HG02798 (cell line): Measurements from ENCODE around the gene MYO10.

Experiments
- ATAC-seq: cut with Tn5 transposase; IDR thresholded peaks from one replicate; pipeline ENCODE4 v1.9.1; 2021; ENCODE audit warnings: mild to moderate bottlenecking; ENCODE audit not compliant: unreplicated experiment, poor library complexity

The MYO10 gene

DNA sequence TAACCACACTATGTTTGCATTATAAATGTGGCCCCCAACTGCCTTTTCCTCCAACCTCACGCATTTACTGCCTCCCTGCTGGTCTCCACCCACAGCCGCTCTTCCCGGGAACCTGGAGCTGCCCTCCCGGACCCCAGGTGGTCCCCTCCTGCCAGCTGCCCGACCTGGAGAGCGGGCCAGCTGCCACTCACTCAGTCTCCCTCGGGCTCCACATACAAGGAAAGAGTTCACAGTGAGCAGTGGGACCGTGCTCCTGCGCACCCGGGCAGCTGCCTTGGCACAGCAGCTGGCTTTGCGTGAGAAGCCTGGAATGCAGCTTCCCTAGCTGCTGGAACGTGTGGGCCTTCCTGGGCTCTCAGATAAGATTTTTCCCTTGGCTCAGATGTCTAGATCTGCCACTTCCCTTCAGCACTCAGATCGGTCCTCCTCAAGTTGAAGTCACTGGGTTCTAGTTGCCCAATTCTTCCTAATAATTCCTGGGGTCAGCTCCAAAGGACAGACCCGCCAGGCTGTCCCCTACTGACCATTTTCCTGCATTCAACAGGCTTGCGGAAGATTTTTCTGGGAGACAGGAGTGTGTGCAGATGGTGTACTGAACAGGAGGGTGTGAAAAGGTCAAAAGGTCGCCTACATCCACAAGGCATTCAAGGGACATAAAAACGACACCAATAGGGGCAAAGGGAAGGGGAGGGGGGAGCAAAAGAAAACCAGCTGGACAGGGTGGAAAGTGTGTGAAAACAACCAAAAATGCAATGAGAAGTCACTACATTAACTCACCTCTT is 69.1 kb downstream of the MYO10 start:
- no peak for ATAC-seq

GRCh38 chr5:16866273-16866672 is 69.8 kb downstream of the MYO10 start:
- ATAC-seq: no peak

DNA sequence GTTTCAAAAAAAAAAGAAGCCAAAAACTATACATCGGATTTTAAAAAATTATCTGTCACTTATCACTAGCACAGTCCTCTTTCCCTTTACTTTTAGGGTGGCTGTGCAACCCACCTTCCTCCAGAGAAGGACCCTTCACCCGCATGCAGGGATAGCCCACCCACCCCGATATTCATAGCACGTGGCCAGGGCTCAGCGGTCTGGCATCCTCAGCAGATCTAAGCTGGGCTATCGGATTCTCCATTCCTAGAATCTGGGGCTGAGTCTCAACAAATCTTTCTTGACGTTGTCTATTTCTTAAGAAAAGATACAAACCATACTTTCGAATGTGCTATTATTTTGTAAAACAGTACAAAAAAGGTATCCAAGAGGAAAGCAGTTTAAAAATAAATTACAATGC is 70.9 kb downstream of the MYO10 start:
- ATAC-seq: no peak

- ATAC-seq: no peak
These were observed 71.4 kb downstream of the MYO10 start for GRCh38 chr5:16864631-16865131.

GRCh38 chr5:16863469-16863946 is 72.6 kb downstream of the MYO10 start:
- ATAC-seq: no peak

DNA sequence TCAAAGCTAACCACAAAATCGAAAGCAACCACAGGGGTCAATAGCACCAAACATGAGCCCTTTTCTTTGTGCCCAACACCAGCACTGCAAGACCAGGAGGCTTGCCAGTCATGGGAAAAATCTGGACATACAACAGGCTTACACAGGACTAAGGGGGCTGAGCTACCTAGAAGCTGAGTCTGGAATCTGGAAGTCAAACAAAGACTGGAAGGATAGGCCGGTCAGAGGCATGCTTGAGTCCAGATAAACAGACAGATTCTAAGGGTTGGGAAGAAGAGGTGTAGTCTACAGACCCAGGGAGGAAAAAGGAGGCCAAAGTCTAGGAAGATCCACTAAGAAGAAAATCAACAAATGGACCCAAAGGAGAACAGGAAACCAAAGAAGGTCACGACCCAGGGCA is 73.3 kb downstream of the MYO10 start:
- ATAC-seq: no peak

DNA sequence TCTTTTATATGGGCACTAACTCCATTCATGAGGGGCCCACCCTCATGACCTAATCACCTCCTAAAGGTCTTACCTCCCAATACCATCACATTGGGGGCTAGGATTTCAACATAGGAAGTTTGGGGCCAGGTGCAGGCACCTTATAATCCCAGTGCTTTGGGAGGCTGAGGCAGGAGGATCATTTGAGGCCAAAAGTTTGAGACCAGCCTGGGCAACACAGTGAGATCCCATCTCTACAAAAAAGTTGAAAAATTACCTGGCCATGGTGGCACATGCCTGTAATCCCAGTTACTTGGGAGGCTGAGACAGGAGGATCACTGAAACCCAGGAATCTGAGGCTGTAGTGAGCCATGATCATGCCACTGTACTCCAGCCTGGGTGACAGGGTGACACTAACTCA is 76.7 kb downstream of the MYO10 start:
- no peak for ATAC-seq

GRCh38 chr5:16858151-16858550 is 77.9 kb downstream of the MYO10 start:
- no peak for ATAC-seq

DNA sequence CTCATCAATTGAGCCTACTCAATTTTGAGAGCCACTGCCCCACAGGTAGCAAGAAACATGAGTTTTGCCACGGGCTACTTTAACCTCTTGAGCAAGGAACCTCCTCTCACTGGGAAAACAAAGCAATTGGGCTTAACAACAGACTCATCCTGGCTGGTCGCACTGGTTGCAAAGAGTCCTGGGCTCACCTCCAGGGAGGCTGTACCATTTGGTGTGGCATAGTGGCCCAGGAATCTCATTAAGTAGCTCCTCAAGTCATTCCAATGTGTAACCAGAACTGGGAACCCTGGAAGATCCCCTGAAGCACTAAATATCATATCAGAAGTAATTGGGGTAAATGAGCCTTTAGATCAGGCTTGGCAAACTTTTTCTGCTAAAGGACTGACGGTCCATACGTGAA is 78.5 kb downstream of the MYO10 start:
- no peak for ATAC-seq

DNA sequence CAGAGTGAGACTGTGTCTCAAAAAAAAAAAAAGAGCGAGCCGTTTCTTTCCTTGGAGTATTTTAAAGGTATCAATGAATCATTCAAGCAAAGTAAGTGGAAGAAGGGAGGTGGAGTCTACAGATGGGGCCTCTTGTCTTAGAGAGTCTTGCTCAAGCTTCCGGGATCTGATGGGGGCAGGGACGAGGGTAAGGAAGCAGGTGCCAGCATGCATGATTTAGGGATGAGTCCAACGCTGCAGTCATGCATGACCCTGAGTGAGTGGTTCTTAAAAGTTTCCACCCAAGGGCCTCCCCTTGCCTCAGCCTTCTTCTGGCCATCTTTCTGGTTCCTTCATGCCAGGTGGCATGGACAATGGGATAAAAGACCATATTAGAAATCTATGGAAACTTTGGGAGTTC is 79.6 kb downstream of the MYO10 start:
- ATAC-seq: no peak

GRCh38 chr5:16855898-16856297 is 80.2 kb downstream of the MYO10 start:
- ATAC-seq: no peak

DNA sequence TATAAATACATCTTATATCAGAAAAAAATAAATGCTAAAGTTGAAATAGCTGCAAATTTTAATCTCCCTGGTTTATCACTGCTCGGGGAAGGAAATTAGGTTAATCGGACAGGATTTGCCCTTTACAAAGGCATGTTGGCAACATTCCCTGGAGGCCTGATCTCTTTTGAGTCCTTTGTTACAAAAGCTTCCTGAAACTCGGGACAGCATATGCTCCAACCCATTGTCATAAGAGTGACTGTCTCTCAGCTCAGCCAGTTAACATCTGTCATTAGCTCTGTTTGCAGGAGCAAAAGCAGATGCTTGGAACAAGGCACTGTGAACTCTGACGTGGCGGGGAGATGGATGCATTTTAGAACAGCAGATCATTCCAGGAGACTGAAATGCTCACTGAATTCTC is 80.6 kb downstream of the MYO10 start:
- no peak for ATAC-seq

DNA sequence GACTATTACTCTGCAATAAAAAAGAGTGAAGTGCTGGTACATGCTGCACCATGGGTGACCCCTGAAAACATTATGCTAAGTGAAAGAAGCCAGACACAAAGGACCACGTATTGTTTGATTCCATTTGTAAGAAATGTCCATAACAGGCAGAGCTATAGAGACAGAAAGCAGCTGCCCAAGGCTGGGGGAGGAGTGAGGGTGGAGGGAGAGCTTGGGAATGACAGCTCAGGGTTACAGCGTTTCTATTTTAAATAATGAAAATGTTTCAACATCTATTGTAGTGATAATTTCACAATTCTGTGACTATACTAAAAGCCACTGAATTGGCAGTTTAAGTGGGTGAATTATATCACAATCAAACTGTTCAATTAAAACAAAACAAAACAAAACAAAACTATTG is 81.7 kb downstream of the MYO10 start:
- no peak for ATAC-seq

DNA sequence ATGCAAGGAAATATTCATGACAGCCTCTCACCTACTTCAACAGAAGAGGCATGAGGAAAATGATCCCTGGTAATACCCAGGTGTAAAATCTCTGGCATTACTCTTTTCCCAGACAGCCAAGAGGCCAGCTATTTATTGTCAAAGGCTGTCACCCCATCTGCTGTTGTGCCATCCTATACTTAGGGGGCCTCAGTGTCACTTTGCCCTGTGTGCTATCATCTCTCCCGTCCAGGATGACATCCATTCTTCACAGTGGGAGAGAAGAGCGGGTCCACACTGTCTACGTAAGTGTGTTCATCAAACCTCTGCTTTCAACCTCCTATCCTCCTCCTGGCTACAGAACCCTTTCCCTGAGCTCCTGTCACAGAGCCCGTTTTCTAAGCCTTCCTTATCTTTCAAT is 82.6 kb downstream of the MYO10 start:
- ATAC-seq: no peak

- no peak for ATAC-seq
These were observed 83.7 kb downstream of the MYO10 start for GRCh38 chr5:16852251-16853005.

GRCh38 chr5:16849775-16850174 is 86.3 kb downstream of the MYO10 start:
- no peak for ATAC-seq

GRCh38 chr5:16849181-16849580 is 86.9 kb downstream of the MYO10 start:
- no peak for ATAC-seq

GRCh38 chr5:16844952-16845351 is 91.1 kb downstream of the MYO10 start:
- no peak for ATAC-seq

- ATAC-seq: no peak
These were observed 93.2 kb downstream of the MYO10 start for GRCh38 chr5:16842896-16843295.

DNA sequence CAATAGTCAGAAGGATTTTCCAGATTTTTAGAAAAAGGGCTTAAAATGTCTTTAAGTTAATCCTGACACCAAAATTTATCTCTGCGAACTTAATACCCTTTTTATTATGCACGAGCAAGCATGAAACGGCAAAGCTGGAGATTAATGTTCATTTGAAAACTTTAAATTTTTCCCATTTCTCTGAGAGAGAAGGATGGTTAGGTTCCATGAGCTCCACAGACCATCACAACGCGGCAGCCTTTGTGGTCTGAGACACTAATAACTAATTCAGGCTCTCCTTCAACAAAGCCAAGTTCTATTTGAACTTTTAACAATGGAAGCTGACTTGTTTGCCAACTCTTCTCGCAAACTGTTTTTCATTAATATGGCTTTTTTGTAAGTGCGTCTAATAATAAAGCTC is 94.7 kb downstream of the MYO10 start:
- ATAC-seq: no peak

DNA sequence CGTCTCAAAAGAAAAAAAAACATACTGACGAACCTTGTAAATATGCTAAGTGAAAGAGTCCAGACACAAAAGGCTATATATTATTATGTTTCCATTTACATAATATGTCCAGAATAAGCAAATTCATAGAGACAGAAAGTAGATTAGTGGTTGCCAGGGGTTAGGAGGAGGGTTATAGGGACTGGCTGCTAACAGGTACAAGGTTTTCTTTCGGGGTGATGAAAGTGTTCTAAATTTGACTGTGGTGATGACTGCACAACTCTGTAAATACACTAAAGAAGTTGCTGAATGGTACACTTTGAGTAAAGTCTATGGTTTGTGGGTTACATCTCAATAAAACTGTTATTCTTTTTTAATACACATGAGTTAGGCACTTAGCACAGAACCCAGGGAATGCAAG is 98.8 kb downstream of the MYO10 start:
- ATAC-seq: no peak

DNA sequence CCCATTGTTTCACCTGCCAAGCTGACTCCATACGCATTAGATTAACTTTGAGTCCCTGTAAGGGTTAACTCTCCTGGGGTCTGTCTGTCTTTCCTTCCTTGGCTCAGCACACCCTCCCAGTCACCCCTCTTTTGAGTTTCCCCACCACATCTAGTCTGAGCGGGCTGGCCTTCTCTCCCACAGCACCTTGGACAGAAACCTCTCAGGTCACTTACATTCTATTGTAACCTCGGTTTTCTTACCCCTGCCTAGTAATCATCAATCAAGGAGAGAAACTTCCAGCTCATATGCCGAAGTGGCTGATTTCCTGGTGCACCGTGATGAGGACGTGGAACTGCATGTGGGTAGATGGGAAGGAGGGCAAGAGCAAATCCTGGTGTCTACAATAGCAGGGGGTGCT is 102.1 kb downstream of the MYO10 start:
- no peak for ATAC-seq
